ENCODE data around the gene ELF4. TPM values are rescaled to one million over a fixed set of nuclear protein-coding genes. Genes with fewer than 3 reads are reported as not detected.

Gene ELF4
- total RNA-seq, 1 experiment from 2014 or later: 19.2 TPM

GRCh38 chrX:130105244-130105643, 5.1 kb downstream of the ELF4 start:
- Histone ChIP-seq H3K9me2 (ENCODE audit: insufficient read depth) (no peaks in the 10 kb centered on the region), H3K4me2 (ENCODE audit: low read length) (no peak overlapping the region), H2AFZ (ENCODE audit: low read depth, low read length, poor library complexity, severe bottlenecking) (no peak overlapping the region), H3K4me3 (replicated peaks in 1 of 2; ENCODE audit: low read depth in 1 of 2, low read length in 2 of 2) (no peak overlapping the region), H3K27ac (ENCODE audit: low read depth, low read length) (no peak overlapping the region), H4K20me1 (ENCODE audit: insufficient read depth) (0 out of 2 replicates have a peak, but pooled peaks cover 3% of the 10 kb centered on the region), H3K36me3 (ENCODE audit: control insufficient read depth in 1 of 2, insufficient read depth in 2 of 2, low read length in 2 of 2) (no peaks in the 10 kb centered on the region), H3K9me3 (ENCODE audit: control insufficient read depth in 1 of 2, insufficient read depth in 1 of 2, low read depth in 1 of 2, low read length in 2 of 2) (no peaks in the 10 kb centered on the region), H3K9ac (ENCODE audit: low read length) (no peak overlapping the region), H3K4me1 (ENCODE audit: control insufficient read depth in 1 of 2, insufficient read depth in 2 of 2, low read length in 2 of 2) (peaks cover 0 to 14% of the 10 kb centered on the region in 2 experiments; a peak in 3 of 4 replicates), H3K27me3 (ENCODE audit: insufficient read depth, low read length) (no peaks in the 10 kb centered on the region), H3K79me2 (ENCODE audit: insufficient read depth, low read length) (peaks cover 87% of the 10 kb centered on the region)
- no TSS peak for BruUV-seq (replicated peaks)
- TF ChIP-seq ELF1 (IDR thresholded peaks at IDR 0.05; ENCODE audit: borderline replicate concordance, low read depth) (no peak), MAX (IDR thresholded peaks at IDR 0.05) (no peak), SIN3A (IDR thresholded peaks at IDR 0.05; ENCODE audit: low read depth) (no peak)
- intact Hi-C loops (cut with micrococcal nuclease): no loop called here
- ChIA-PET RAD21 (ENCODE audit: low non-redundant PET in 1 of 2, low total read pairs in 2 of 2, uncharacterized antibody in 2 of 2, unreplicated experiment in 2 of 2) (no interaction called here), CTCF (no interaction called here), POLR2A (no interaction called here)
- DNase-seq (ENCODE audit: low read depth, low spot score) (no peak), ATAC-seq (no peak)

GRCh38 chrX:130103605-130104004, 6.7 kb downstream of the ELF4 start:
- no TSS peak for BruUV-seq (replicated peaks)
- TF ChIP-seq TCF7L2 (IDR thresholded peaks at IDR 0.05; ENCODE audit: borderline replicate concordance, extremely low read depth, insufficient read depth, insufficient read length): no peak
- no peak for TF ChIP-seq REST (IDR thresholded peaks at IDR 0.05; ENCODE audit: low read depth)
- TF ChIP-seq POLR2A (IDR thresholded peaks at IDR 0.05; ENCODE audit: borderline replicate concordance, extremely low read depth, insufficient read depth, insufficient read length): no peak
- no peak for TF ChIP-seq EGR1 (IDR thresholded peaks at IDR 0.05; ENCODE audit: low read depth)
- no peak for TF ChIP-seq POLR2AphosphoS5 (IDR thresholded peaks at IDR 0.05; ENCODE audit: low read depth, low read length)
- no peak for TF ChIP-seq ZFX (IDR thresholded peaks at IDR 0.05)
- Histone ChIP-seq H3K9ac (ENCODE audit: low read length) (no peak overlapping the region), H4K20me1 (ENCODE audit: insufficient read depth) (0 out of 2 replicates have a peak, but pooled peaks cover 3% of the 10 kb centered on the region), H3K27me3 (ENCODE audit: insufficient read depth, low read length) (no peaks in the 10 kb centered on the region), H3K36me3 (ENCODE audit: control insufficient read depth in 1 of 2, insufficient read depth in 2 of 2, low read length in 2 of 2) (no peaks in the 10 kb centered on the region), H3K27ac (ENCODE audit: low read depth, low read length) (no peak overlapping the region), H2AFZ (ENCODE audit: low read depth, low read length, poor library complexity, severe bottlenecking) (no peak overlapping the region), H3K9me2 (ENCODE audit: insufficient read depth) (no peaks in the 10 kb centered on the region), H3K4me1 (ENCODE audit: control insufficient read depth in 1 of 2, insufficient read depth in 2 of 2, low read length in 2 of 2) (peaks cover 0 to 5% of the 10 kb centered on the region in 2 experiments; a peak in 2 of 4 replicates), H3K4me3 (replicated peaks in 1 of 2; ENCODE audit: low read depth in 1 of 2, low read length in 2 of 2) (no peak overlapping the region), H3K79me2 (ENCODE audit: insufficient read depth, low read length) (peaks cover 82% of the 10 kb centered on the region), H3K9me3 (ENCODE audit: control insufficient read depth in 1 of 2, insufficient read depth in 1 of 2, low read depth in 1 of 2, low read length in 2 of 2) (no peaks in the 10 kb centered on the region), H3K4me2 (ENCODE audit: low read length) (no peak overlapping the region)
- no peak for DNase-seq (ENCODE audit: low read depth, low spot score)
- ChIA-PET RAD21 (ENCODE audit: low non-redundant PET in 1 of 2, low total read pairs in 2 of 2, uncharacterized antibody in 2 of 2, unreplicated experiment in 2 of 2) (no interaction called here), POLR2A (no interaction called here), CTCF (no interaction called here)
- intact Hi-C loops (cut with micrococcal nuclease): no loop called here
- ATAC-seq: no peak
